ENCODE measurements around the gene POLN.

DNA sequence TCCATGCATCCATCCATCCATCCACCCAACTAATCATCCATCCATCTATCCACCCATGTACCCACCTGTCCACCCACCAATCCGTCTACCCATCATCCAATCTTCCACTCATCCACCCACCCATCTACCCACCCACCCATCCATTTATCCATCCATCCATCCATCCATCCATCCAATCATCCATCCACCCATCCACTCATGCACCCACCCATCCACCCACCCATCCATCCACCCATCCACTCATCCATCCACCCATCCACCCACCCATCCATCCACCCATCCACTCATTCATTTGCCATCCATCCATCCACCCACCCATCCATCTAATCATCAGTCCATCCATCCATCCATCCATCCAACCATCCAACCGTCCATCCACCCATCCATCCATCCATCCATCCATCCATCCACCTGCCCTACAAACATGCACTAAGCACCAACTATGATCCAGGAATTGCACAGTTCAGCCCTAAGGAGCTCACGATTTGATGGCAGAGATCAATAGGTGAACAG, 41.3 kb upstream of the POLN start:
- TF ChIP-seq POLR2A (IDR thresholded peaks at IDR 0.05), result no peak
- TF ChIP-seq, protein P1, sequence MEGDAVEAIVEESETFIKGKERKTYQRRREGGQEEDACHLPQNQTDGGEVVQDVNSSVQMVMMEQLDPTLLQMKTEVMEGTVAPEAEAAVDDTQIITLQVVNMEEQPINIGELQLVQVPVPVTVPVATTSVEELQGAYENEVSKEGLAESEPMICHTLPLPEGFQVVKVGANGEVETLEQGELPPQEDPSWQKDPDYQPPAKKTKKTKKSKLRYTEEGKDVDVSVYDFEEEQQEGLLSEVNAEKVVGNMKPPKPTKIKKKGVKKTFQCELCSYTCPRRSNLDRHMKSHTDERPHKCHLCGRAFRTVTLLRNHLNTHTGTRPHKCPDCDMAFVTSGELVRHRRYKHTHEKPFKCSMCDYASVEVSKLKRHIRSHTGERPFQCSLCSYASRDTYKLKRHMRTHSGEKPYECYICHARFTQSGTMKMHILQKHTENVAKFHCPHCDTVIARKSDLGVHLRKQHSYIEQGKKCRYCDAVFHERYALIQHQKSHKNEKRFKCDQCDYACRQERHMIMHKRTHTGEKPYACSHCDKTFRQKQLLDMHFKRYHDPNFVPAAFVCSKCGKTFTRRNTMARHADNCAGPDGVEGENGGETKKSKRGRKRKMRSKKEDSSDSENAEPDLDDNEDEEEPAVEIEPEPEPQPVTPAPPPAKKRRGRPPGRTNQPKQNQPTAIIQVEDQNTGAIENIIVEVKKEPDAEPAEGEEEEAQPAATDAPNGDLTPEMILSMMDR (IDR thresholded peaks at IDR 0.05), result no peak
